Epithelial cell of prostate (primary cell): ENCODE measurements around the gene FNDC5.

Source experiments
- DNase-seq: peaks from one replicate; pipeline ENCODE4 v3.0.0-alpha.2; 2011; ENCODE audit warnings: low read depth, low spot score
- H3K27ac ChIP-seq: fragments of 450-650 bp; 2 replicates; pipeline ENCODE4 v1.5.1; 2017; ENCODE audit warnings: mild to moderate bottlenecking

Gene FNDC5

GRCh38 chr1:32886004-32886827, 15.5 kb upstream of the FNDC5 start, which contains the start of gene HPCA:
Gene HPCA (plus strand): TSS chr1:32886491. CDS start chr1:32888899, 2,408 bp downstream.
- DNase-seq = no peak
- no peak within 1 kb of the TSS for H3K27ac ChIP-seq

DNA sequence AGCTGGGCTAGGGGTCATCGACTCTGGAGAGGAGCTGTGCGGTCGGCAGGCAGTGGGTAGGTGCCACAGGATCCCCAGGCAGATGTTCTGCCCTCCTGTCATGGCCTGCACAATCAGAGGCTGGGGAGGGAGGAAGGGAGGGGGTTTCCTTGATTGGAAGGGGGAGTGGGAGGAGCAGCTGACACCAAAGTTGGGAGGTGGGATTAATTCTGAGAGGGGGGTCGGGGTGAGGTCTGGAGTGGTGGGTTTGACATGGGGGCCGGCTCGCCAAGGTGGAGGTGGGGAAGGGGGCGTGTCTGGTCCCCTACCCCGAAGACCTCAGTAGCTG, 14.9 kb upstream of the FNDC5 start:
- DNase-seq = no peak
- H3K27ac ChIP-seq = no peak overlapping the region

DNA sequence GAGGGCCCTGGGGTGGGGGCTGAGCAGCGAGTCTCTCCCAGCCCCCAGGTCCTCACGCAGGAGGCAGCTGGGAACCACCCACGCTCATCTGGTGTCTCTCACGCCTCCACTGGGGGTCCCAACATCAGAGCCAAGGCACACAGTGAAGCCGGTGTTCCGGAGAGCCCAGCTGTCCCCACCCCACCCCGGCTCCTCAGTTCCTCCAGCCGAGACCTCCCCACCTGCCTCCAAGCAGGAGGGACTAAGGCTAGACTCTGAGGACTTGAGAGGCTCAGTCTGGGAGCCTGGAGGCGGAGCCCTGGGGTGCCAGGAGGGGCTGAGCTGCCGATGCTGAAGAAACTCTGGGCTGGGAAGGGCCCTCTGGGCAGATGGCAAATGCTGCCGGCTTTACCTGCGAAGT, 14.0 kb upstream of the FNDC5 start:
- H3K27ac ChIP-seq = no peak overlapping the region
- DNase-seq = no peak

GRCh38 chr1:32884032-32884372, 13.3 kb upstream of the FNDC5 start:
- no peak overlapping the region for H3K27ac ChIP-seq
- DNase-seq = no peak

- no peak for DNase-seq
- no peak overlapping the region for H3K27ac ChIP-seq
Observed at GRCh38 chr1:32883338-32884031, 12.8 kb upstream of the FNDC5 start.

GRCh38 chr1:32881871-32882850, 11.4 kb upstream of the FNDC5 start:
- DNase-seq = no peak
- no peak overlapping the region for H3K27ac ChIP-seq

DNA sequence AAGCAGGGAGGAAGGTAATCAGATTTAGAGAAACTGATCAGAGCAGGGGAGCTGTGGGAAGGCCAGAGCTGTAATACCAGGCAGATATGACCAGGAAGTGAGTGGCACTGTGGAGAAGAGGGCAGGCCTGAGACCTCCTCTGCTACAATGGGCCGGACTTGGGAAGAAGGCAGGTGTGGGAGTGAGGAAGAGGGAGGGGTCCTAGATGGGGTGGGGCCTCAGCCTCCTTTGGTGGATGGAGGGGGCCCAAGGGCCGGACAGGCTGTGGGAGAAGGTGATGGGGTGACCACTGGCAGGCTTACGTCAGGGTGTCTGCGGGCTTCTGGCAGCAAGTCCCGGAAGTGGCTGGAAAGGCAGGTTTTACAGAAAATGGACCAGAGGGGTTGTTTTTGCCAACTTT, 10.6 kb upstream of the FNDC5 start:
- DNase-seq = no peak
- no peak overlapping the region for H3K27ac ChIP-seq

GRCh38 chr1:32878637-32879041, 7.9 kb upstream of the FNDC5 start:
- no peak overlapping the region for H3K27ac ChIP-seq
- DNase-seq = no peak

- DNase-seq = peak; percentile 29
- no peak overlapping the region for H3K27ac ChIP-seq
Observed at GRCh38 chr1:32878183-32878582, 7.5 kb upstream of the FNDC5 start.

DNA sequence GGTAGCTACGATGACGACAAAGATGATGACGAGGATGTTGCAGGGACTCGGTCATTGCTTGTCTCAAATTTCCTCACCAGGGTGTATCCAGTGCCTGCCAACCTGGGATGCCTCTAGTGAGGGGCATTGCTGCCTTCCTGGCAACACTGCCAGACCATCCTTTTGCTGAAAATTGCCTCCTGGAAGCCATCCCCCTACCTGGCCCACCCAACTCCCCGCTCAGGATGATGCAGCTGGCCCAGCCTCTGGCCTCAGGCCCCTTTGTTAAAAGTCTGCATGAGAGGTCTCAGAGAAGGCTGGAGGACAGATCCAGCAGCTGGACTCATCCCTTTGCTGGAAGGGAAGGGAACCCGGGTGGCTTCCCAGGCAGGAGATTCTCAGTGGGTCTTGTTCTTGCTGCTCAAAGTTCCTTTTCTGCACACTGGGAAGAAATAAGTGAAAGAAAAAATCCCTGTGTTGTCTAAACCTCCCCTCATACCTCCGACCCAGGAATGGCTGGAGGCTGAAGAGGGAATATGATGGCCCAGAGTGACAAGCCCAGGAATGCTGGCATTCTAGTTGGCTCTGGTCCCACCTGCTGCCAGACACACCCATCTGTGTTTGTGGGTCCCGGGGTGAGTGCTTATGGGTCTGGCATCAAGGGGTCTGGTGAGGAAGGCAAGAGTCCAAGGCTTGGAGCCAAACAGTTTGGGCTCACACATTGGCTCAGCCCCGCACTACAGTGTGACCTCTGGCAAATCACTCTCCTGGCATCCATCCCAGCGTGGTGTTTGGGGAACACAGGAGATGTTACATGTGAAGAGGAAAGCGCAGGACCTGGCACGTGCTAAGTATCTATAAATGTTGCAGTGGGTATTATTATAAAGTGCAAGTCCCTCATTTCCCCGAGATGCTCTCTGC, 6.7 kb upstream of the FNDC5 start:
- no peak for DNase-seq
- no peak overlapping the region for H3K27ac ChIP-seq

DNA sequence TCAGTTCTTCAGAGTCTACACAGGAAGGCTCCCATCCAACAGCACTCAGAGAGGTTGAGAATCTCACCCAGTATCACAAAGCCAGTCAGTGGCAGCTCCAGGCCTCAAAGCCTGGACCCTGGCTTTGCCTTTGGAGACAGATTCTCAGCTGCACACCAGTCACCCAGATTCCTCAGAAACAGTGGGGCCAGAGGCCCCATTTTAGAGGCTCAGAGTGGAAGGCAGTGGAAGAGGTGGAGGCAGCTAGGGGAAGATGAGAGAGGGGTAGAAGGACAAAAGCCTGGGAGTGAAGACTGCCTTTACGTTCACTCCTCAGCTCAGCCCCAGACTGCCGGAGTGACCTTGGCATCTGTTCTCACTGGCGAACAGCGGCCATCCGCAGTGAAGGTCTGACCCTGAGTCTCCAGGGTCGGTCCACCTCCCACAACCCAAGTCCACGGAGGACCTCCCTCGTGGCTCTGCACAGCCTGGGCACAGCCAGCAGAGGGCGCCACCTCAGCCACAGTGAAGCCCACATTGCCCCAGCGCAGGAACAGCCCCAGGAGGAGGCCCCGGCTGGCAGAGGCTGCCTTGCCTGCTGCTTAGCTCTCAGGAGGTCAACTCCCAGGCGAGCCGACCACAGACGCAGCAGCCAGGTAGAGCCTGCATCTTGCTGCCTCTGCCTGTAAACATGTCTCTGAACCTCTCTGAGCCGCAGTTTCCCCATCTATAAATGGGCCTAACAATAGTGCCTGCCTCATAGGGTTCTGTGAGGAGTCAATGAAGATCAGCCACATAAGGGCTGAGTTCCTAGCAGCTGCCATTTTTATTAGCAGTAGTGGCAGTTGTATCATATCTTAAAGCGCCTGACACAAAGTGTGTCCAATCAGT, 5.9 kb upstream of the FNDC5 start:
- DNase-seq = no peak
- H3K27ac ChIP-seq = no peak overlapping the region

- H3K27ac ChIP-seq = no peak overlapping the region
- DNase-seq = no peak
Observed at GRCh38 chr1:32874860-32875752, 4.4 kb upstream of the FNDC5 start.

DNA sequence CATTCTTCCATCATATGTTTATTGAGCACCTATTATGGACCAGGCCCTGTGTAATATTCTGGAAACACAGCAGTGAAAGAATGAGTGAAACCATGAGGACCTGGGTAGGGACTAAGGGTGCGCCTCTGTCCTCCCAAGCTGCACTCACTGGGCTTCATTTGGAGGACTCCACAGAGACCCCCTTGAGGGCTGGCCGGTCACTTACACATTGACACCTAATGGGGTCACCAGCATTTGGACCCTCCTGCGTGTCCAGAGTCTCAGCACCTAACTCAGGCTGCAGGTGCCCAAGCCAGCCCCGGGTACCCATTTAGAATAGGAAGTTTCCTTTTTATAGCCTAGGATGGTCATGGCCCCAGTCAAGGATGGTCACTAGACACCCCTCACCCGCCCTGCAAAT, 2.8 kb upstream of the FNDC5 start:
- no peak for DNase-seq
- no peak overlapping the region for H3K27ac ChIP-seq

- DNase-seq = no peak
- H3K27ac ChIP-seq = no peak overlapping the region
Observed at GRCh38 chr1:32872192-32872460, 1.4 kb upstream of the FNDC5 start.

- no peak overlapping the region for H3K27ac ChIP-seq
- no peak for DNase-seq
Observed at GRCh38 chr1:32871364-32872191, 866 bp upstream of the FNDC5 start.

DNA sequence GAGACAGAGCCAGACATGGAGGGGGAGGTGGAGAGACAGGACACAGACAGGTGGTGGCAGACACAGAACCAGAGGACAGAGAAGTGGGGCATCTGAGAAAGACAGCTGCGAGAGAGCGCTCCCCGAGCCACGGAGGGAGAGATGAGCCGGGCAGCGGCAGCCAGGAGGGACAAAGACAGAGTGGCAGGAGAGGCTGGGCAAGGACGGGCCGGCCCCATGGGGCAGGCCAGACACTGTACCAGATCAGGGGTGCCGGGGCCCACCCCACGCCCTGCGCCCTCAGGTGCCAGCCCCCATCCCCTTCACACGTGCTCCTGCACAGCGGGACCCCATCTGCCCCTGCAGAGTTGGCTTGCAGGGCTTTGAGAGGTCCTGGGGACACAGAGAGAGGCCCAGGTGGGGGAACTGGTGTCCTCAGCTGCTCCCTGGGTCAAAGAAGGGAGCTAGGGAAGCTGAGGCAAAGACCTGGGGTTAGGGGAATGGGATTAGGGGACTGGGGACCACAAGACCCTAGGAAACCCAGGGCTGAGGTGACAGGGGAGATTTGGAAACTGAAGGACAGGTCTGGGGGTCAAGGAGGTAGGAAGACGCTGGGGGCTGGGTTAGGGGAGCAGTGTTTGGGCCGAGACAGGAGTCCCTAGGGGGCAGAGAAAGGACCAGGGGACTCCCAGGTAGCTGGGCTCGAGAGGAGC, 643 bp downstream of the FNDC5 start:
- H3K27ac ChIP-seq = no peak overlapping the region
- no peak for DNase-seq
